Liver (tissue), 3 donors: ENCODE measurements around the gene HDAC5.
A peak's percentile ranks its signal among the peaks of the same experiment; 100 is the strongest.

Source experiments
- CTCF ChIP-seq: fragments of 150-350 bp; IDR thresholded peaks from 2 replicates; pipeline ENCODE4 v1.5.1; 2017; ENCODE audit warnings: improper control_type of control experiment, low read depth, low read length; ENCODE audit not compliant: missing input control
- HNF4A ChIP-seq, 2 donors: conservative IDR thresholded peaks; 2 replicates each; pipeline ENCODE4 v1.6.1; 2016; ENCODE audit warnings: antibody characterized with exemption in 2 of 2, mild to moderate bottlenecking in 2 of 2
- REST ChIP-seq: IDR thresholded peaks from 2 replicates; pipeline ENCODE4 v1.6.1; 2016; ENCODE audit warnings: antibody characterized with exemption, mild to moderate bottlenecking
- TAF1 ChIP-seq: conservative IDR thresholded peaks from 2 replicates; pipeline ENCODE4 v1.6.1; 2016; ENCODE audit warnings: antibody characterized with exemption, mild to moderate bottlenecking
- ZBTB33 ChIP-seq: IDR thresholded peaks from 2 replicates; pipeline ENCODE4 v1.6.1; 2016; ENCODE audit warnings: antibody characterized with exemption
- donor health status: healthy.
- donor health status: healthy.

GRCh38 chr17:44108440-44109311 is 14.8 kb downstream of the HDAC5 start:
- TF ChIP-seq TAF1 (no peak), REST (peak; percentile 43), HNF4A (conservative IDR thresholded peaks at IDR 0.05) (peak; percentile 89 to 90), CTCF (no peak), ZBTB33 (no peak)
